K562 (cell line): ENCODE measurements around the gene LGALS9C. TPM values are rescaled to one million over a fixed set of nuclear protein-coding genes. Genes with fewer than 3 reads are reported as not detected.
"Not testable (repeated sequence)": the region's sequence is repeated elsewhere in the genome, so short reads cannot be mapped to it uniquely, and the experiment has no call there.

ENCODE experiments used
- ATAC-seq: fragments of 200-7000 bp; cut with Tn5 transposase; 3 replicates; pipeline ENCODE4 v1.9.1; 2020; ENCODE audit warnings: moderate library complexity
- BruUV-seq: library from RNA; stranded (reverse); fragments of 400-500 nt; replicated peaks from 2 replicates; lab custom pipeline; 2021; lab: Mats Ljungman, UMichigan
- CTCF ChIA-PET: fragments of 300-600 bp; formaldehyde crosslinking; extraction: SDS; loops from one replicate; lab custom pipeline; 2021; ENCODE audit warnings: low intra/inter-chr PET ratio; lab: Yijun Ruan, JAX
- POLR2A ChIA-PET: fragments of 300-600, 350-650 bp; sonication (Branson Sonifier 250); formaldehyde crosslinking; extraction: SDS; loops from one replicate; lab custom pipeline; 2021; ENCODE audit warnings: antibody characterized with exemption, inconsistent platforms; lab: Yijun Ruan, JAX
- DNase-seq, 4 experiments: peaks; one replicate each; pipeline versions ENCODE4 v3.0.0 to v3.0.0-alpha.2; 2011 to 2018; ENCODE audit warnings: low spot score in 3 of 4, mixed read lengths in 3 of 4; ENCODE audit errors: extremely low read depth in 1 of 4
- FAIRE-seq: peaks from 2 replicates; lab custom pipeline; 2011; peaks lifted over from hg19 to GRCh38; lab: Jason Lieb, UNC
- H2AFZ ChIP-seq: 2 replicates; pipeline ENCODE4 v1.6.0; 2011; ENCODE audit warnings: low read depth, low read length, control low read depth, inconsistent platforms
- H3K27ac ChIP-seq: fragments of 200-600 bp; 3 replicates; pipeline ENCODE4 v1.8.0; 2011; ENCODE audit warnings: low read depth, mild to moderate bottlenecking, control low read depth, inconsistent platforms, low read length, moderate library complexity, mixed read lengths; ENCODE audit errors: extremely low read depth
- H3K27me3 ChIP-seq, 2 experiments: fragments of 300-600 bp in 1 of 2; 2 replicates in 1 of 2; 3 replicates in 1 of 2; pipeline versions ENCODE4 v1.6.0 to v1.8.0; 2011; ENCODE audit warnings: inconsistent platforms in 2 of 2, low read length in 2 of 2, mild to moderate bottlenecking in 1 of 2, mixed read lengths in 1 of 2, moderate library complexity in 1 of 2; ENCODE audit not compliant: control insufficient read depth in 2 of 2, insufficient read depth in 2 of 2
- H3K36me3 ChIP-seq: fragments of 300-600 bp; 3 replicates; pipeline ENCODE4 v1.8.0; 2011; ENCODE audit warnings: mild to moderate bottlenecking, low read length, inconsistent platforms; ENCODE audit not compliant: control insufficient read depth, insufficient read depth
- H3K4me1 ChIP-seq, 2 experiments: fragments of 200-600 bp in 1 of 2; replicated peaks in 1 of 2; 2 replicates in 1 of 2; 3 replicates in 1 of 2; pipeline versions ENCODE4 v1.5.1 to v1.8.0; 2011; ENCODE audit warnings: inconsistent platforms in 2 of 2, low read length in 2 of 2, mild to moderate bottlenecking in 1 of 2, mixed read lengths in 1 of 2, moderate library complexity in 1 of 2; ENCODE audit not compliant: control insufficient read depth in 2 of 2, insufficient read depth in 2 of 2
- H3K4me2 ChIP-seq: 2 replicates; pipeline ENCODE4 v1.6.1; 2011; ENCODE audit warnings: low read length, control low read depth, inconsistent platforms, mixed read lengths; ENCODE audit not compliant: insufficient read depth
- H3K4me3 ChIP-seq: fragments of 200-600 bp; sonication (generic), shearing (Covaris generic); 2 replicates; pipeline ENCODE4 v1.5.1; 2016; ENCODE audit warnings: control low read depth, inconsistent platforms
- H3K79me2 ChIP-seq: fragments of 200-600 bp; 3 replicates; pipeline ENCODE4 v1.8.0; 2011; ENCODE audit warnings: low read length, inconsistent platforms; ENCODE audit not compliant: control insufficient read depth, insufficient read depth
- H3K9ac ChIP-seq, 2 experiments: 2 replicates each; pipeline versions ENCODE4 v1.6.0 to v1.6.1; 2011; ENCODE audit warnings: low read depth in 2 of 2, low read length in 2 of 2, control low read depth in 1 of 2, inconsistent platforms in 1 of 2, mild to moderate bottlenecking in 1 of 2, mixed read lengths in 1 of 2; ENCODE audit not compliant: insufficient read depth in 1 of 2
- H3K9me1 ChIP-seq: one replicate; pipeline ENCODE4 v1.6.0; 2011; ENCODE audit warnings: inconsistent platforms, mild to moderate bottlenecking, low read length, moderate library complexity; ENCODE audit not compliant: control insufficient read depth, insufficient read depth
- H3K9me3 ChIP-seq: replicated peaks from 2 replicates; pipeline ENCODE4 v1.5.1; 2011; ENCODE audit warnings: low read depth, low read length, inconsistent platforms; ENCODE audit not compliant: control insufficient read depth, insufficient read depth
- H4K20me1 ChIP-seq: replicated peaks from 2 replicates; pipeline ENCODE4 v1.6.1; 2011; ENCODE audit warnings: low read length, inconsistent platforms, mixed read lengths; ENCODE audit not compliant: control insufficient read depth, insufficient read depth
- WGBS: fragments of 100-300 bp; shearing (Covaris generic); methylation state at CpG from one replicate; pipeline ENCODE4 v1.1.6; 2016; ENCODE audit warnings: low coverage, mixed read lengths; ENCODE audit not compliant: insufficient coverage; ENCODE audit errors: missing lambda C conversion rate; 5-methylcytosine and 5-hydroxymethylcytosine counted together
- in situ Hi-C: fragments of 300-500 bp; cut with MboI; formaldehyde crosslinking; loops from 4 replicates; pipeline ENCODE4 v1.15.0; 2018; ENCODE audit warnings: inconsistent platforms, mixed read lengths
- intact Hi-C: fragments of 100-400 bp; cut with micrococcal nuclease; formaldehyde crosslinking; loops from 2 replicates; pipeline ENCODE4 v1.14.2; 2022
- polyA plus RNA-seq, 8 experiments: library from polyadenylated mRNA; depleted of rRNA in 4 of 8; stranded (reverse) in 5 of 8; unstranded in 3 of 8; fragments of >200 nt; fragmentation: Nextera tagmentation in 2 of 8; fragmentation: Illumina TruSeq in 1 of 8; extraction: Ambion mirVana in 2 of 8; extraction: Trizol in 1 of 8; gene quantifications; 2 replicates each; pipeline versions ENCODE4 v1.2.1 to v1.2.3, GENCODE V29; 2011 to 2014; ENCODE audit warnings: inconsistent platforms in 1 of 8, missing spikeins in 1 of 8
- total RNA-seq, 7 experiments: library from RNA; depleted of rRNA in 6 of 7; stranded (reverse); fragments of >200 nt in 6 of 7; fragmentation: Illumina TruSeq in 2 of 7; extraction: Trizol in 2 of 7; gene quantifications; 2 replicates each; pipeline versions ENCODE4 v1.2.1 to v1.2.3, GENCODE V29; 2011 to 2021; ENCODE audit warnings: low replicate concordance in 1 of 7

Gene LGALS9C
- total and polyA plus RNA-seq, 9 of the 15 experiments (the other 6 are each of a cell fraction or from before 2014, with no cell fraction given): not detected

DNA sequence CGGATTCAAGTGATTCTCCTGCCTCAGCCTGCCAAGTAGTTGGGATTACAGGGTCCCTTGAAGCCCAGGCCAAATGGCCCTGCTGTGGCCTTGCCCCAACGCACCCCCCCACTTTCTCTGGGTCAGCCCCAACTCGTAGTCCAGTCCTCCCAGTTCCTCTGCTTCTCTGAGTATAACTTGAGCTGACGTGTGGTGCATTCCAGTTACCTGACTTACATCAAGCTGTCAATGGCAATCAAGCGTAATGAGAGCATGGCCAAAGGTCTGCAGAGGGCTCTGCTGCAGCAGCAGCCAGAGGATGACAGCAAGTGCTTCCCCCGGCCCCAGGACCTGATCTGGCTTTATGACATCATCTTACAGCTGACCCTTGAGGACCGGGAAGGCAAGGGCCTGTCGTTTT is 50.8 kb downstream of the LGALS9C start:
- POLR2A ChIA-PET, in situ Hi-C loops, H2AFZ ChIP-seq, DNase-seq, H3K9me1 ChIP-seq, H3K27me3 ChIP-seq, H3K4me1 ChIP-seq, H3K4me3 ChIP-seq, H4K20me1 ChIP-seq, H3K9me3 ChIP-seq, intact Hi-C loops, H3K79me2 ChIP-seq, ATAC-seq, FAIRE-seq, H3K27ac ChIP-seq, BruUV-seq, CTCF ChIA-PET, H3K9ac ChIP-seq, H3K36me3 ChIP-seq, H3K4me2 ChIP-seq: not testable (repeated sequence)
- WGBS: no CpG with 5 or more reads among the region's 8 CpGs

DNA sequence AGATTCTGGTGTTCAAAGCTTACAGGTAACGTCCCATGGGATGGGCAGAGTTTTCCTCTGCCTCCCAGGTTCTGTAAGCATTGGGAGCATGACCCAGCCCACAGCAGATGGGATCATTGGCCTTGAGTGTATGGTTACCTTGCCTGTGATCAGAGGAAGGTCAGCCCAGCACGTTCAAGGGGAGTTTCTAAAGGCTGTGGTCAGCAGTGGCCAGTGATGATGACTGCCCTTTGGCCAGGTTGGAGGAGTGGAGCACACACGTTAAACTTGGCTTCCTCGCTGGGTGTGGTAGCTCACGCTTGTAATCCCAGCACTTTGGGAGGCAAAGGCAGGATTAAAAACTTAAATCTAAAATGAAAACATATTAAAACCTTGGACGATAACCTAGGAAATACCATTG is 51.8 kb downstream of the LGALS9C start:
- H3K4me1 ChIP-seq, H3K9me3 ChIP-seq, BruUV-seq, H3K4me2 ChIP-seq, H3K9me1 ChIP-seq, ATAC-seq, H3K36me3 ChIP-seq, DNase-seq, H3K79me2 ChIP-seq, H3K4me3 ChIP-seq, H4K20me1 ChIP-seq, in situ Hi-C loops, H3K27me3 ChIP-seq, H2AFZ ChIP-seq, H3K27ac ChIP-seq, intact Hi-C loops, H3K9ac ChIP-seq, POLR2A ChIA-PET, FAIRE-seq, CTCF ChIA-PET: not testable (repeated sequence)
- no CpG with 5 or more reads among the region's 6 CpGs for WGBS

DNA sequence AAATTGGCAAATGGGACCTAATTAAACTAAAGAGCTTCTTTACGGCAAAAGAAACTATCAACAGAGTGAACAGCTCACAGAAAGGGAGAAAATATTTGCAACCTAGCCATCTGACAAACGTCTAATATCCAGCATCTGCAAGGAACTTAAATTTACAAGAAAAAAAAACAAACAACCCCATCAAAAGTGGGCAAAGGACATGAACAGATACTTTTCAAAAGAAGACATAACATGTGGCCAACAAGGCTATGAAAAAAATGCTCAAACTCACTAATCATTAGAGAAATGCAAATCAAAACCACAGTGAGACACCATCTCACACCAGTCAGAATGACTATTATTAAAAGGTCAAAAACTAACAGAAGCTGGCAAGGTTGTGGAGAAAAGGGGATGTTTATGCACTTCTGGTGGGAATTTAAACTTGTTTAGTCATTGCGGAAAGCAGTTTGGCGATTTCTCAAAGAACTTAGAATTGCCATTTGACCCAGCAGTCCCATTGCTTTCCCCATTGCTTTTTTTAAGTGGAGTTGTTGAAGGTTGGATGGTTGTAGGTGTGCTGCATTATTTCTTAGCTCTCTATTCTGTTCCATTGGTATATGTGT is 52.4 kb downstream of the LGALS9C start:
- in situ Hi-C loops, POLR2A ChIA-PET: not testable (repeated sequence)

DNA sequence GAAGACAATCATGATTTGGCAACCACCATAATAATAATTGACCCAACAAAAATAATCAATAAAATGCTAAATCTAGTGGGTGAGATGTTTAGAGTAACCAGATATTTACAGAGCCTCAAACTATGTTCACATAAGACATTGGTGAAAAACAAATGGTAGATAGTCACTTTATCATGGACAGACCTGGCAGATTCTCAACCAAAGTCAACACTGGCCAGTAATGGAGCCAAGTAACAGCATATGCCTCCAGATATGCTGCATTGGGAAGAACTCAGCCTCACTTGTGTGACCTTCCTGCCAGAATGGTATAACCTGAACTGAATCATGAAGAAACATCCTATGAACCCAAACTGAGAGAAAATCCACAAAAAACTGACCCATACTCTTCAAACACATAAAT is 53.8 kb downstream of the LGALS9C start:
- POLR2A ChIA-PET, H3K9me3 ChIP-seq, H3K36me3 ChIP-seq, in situ Hi-C loops, intact Hi-C loops, H3K4me1 ChIP-seq, H2AFZ ChIP-seq, ATAC-seq, H3K79me2 ChIP-seq, CTCF ChIA-PET, H4K20me1 ChIP-seq, H3K27ac ChIP-seq, H3K9ac ChIP-seq, H3K27me3 ChIP-seq, BruUV-seq, DNase-seq, FAIRE-seq, H3K9me1 ChIP-seq, H3K4me3 ChIP-seq, H3K4me2 ChIP-seq: not testable (repeated sequence)

More for the DNA sequence above, 52.4 kb downstream of the LGALS9C start:
- DNase-seq, H3K36me3 ChIP-seq, H3K79me2 ChIP-seq, FAIRE-seq, H3K4me2 ChIP-seq, H3K4me3 ChIP-seq, H3K9me1 ChIP-seq, H3K27me3 ChIP-seq, H3K27ac ChIP-seq, H3K9ac ChIP-seq, H3K9me3 ChIP-seq, H2AFZ ChIP-seq, H3K4me1 ChIP-seq, H4K20me1 ChIP-seq, CTCF ChIA-PET, BruUV-seq, ATAC-seq, intact Hi-C loops: not testable (repeated sequence)
- no CpG with 5 or more reads among the region's 4 CpGs for WGBS
